ENCODE measurements around the gene PRKAR1B. TPM values are rescaled to one million over a fixed set of nuclear protein-coding genes. Genes with fewer than 3 reads are reported as not detected.
"Not testable (repeated sequence)": the region's sequence is repeated elsewhere in the genome, so short reads cannot be mapped to it uniquely, and the experiment has no call there.

The PRKAR1B gene
- total RNA-seq, 4 donors from 2014 or later = 8.2 to 12.3 (median 10.5) TPM

- TF ChIP-seq POLR2AphosphoS5 (IDR thresholded peaks at IDR 0.05) (no peak), EP300 (IDR thresholded peaks at IDR 0.05) (no peak), CTCF (IDR thresholded peaks at IDR 0.05) (no peak), POLR2A (IDR thresholded peaks at IDR 0.05) (no peak)
- H3K27ac ChIP-seq = no peak overlapping the region
- H3K27me3 ChIP-seq = no peaks in the 10 kb centered on the region
- peak in 1 of 2 donors; percentile 43 for DNase-seq (ENCODE audit: low spot score in 2 of 2)
- H3K4me3 ChIP-seq = no peak overlapping the region
- peaks cover 31% of the 10 kb centered on the region for H3K36me3 ChIP-seq
- WGBS = 98% methylated on average over 19 of the region's 20 CpGs
- H3K9me3 ChIP-seq = no peaks in the 10 kb centered on the region
- H3K4me1 ChIP-seq = no peaks in the 10 kb centered on the region
These were observed 17.9 kb upstream of the PRKAR1B start for GRCh38 chr7:744854-745430.

GRCh38 chr7:744128-744520, 17.0 kb upstream of the PRKAR1B start:
- not testable (repeated sequence) for H3K27ac ChIP-seq; H3K9me3 ChIP-seq; H3K27me3 ChIP-seq; H3K4me3 ChIP-seq; H3K4me1 ChIP-seq; DNase-seq (ENCODE audit: low spot score in 2 of 2)
- WGBS = 97% methylated on average over 5 of the region's 5 CpGs
- H3K36me3 ChIP-seq = peaks cover 35% of the 10 kb centered on the region

DNA sequence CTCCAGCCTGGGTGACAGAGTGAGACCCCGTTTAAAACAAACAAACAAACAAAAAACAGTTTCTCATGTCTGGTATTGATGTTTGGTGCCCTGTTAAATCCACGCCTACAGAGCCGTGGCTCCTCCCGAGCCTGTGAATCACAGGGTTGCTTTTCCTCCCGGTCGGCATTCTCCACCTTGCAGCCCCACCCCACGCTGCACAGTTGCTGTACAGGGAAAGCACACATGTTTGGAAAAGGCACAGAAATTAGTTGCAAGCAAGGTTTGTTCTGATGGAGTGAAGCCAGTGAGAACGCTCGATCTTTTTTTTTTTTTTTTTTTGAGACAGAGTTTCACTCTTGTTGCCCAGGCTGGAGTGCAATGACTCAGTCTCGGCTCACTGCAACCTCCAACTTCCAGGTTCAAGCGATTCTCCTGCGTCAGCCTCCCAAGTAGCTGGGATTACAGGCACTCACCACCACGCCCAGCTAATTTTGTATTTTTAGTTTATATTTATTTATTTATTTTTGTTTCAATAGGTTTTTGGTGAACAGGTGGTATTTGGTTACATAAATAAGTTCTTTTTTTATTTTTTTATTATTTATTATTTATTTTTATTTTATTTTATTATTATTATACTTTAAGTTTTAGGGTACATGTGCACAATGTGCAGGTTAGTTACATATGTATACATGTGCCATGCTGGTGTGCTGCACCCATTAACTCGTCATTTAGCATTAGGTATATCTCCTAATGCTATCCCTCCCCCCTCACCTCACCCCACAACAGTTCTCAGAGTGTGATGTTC, 16.5 kb upstream of the PRKAR1B start:
- WGBS = 61% methylated on average over 14 of the region's 14 CpGs
- H3K27ac ChIP-seq, H3K4me3 ChIP-seq, H3K27me3 ChIP-seq, H3K4me1 ChIP-seq, H3K9me3 ChIP-seq: not testable (repeated sequence)
- peak in 1 of 2 donors; percentile 43 for DNase-seq (ENCODE audit: low spot score in 2 of 2)
- peaks cover 38% of the 10 kb centered on the region for H3K36me3 ChIP-seq

GRCh38 chr7:742791-743190, 15.7 kb upstream of the PRKAR1B start:
- H3K36me3 ChIP-seq = peaks cover 38% of the 10 kb centered on the region
- WGBS = 96% methylated on average over 8 of the region's 8 CpGs

DNA sequence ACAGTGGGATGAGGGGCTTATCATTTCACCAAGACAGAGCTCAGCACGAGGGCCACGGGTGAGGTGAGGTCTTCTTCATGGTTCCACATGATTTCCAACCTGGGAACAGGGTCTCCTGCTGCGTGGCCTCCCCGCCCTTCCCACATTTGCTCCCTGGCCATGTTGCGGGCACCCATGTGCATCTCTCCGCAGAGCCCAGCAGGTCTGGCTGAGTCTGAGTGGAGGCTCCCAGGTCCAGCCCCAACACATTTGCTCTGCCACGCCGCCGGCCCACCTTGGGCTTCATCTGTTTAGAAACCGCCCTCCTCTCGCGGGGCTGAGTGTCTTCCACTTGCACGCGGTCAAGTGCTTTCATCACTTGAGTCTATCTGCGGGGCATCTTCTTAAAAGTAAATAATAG, 14.8 kb upstream of the PRKAR1B start:
- Histone ChIP-seq H3K4me1 (no peaks in the 10 kb centered on the region), H3K9me3 (no peaks in the 10 kb centered on the region), H3K36me3 (peaks cover 38% of the 10 kb centered on the region), H3K27ac (no peak overlapping the region), H3K4me3 (no peak overlapping the region), H3K27me3 (no peaks in the 10 kb centered on the region)
- TF ChIP-seq CTCF (IDR thresholded peaks at IDR 0.05) (no peak), EP300 (IDR thresholded peaks at IDR 0.05) (no peak), POLR2AphosphoS5 (IDR thresholded peaks at IDR 0.05) (no peak), POLR2A (IDR thresholded peaks at IDR 0.05) (no peak)
- 94% methylated on average over 13 of the region's 15 CpGs for WGBS
- peak in 1 of 2 donors; percentile 59 for DNase-seq (ENCODE audit: low spot score in 2 of 2)

More at GRCh38 chr7:742791-743190, 15.7 kb upstream of the PRKAR1B start:
- peak in 1 of 2 donors; percentile 33 for DNase-seq (ENCODE audit: low spot score in 2 of 2)
- no peaks in the 10 kb centered on the region for H3K4me1 ChIP-seq
- H3K4me3 ChIP-seq = no peak overlapping the region
- no peaks in the 10 kb centered on the region for H3K9me3 ChIP-seq
- no peak overlapping the region for H3K27ac ChIP-seq
- H3K27me3 ChIP-seq = no peaks in the 10 kb centered on the region
- TF ChIP-seq POLR2A (IDR thresholded peaks at IDR 0.05) (no peak), CTCF (IDR thresholded peaks at IDR 0.05) (no peak), EP300 (IDR thresholded peaks at IDR 0.05) (no peak), POLR2AphosphoS5 (IDR thresholded peaks at IDR 0.05) (no peak)

GRCh38 chr7:741191-741671, 14.2 kb upstream of the PRKAR1B start:
- no peaks in the 10 kb centered on the region for H3K27me3 ChIP-seq
- no peaks in the 10 kb centered on the region for H3K9me3 ChIP-seq
- peaks cover 38% of the 10 kb centered on the region for H3K36me3 ChIP-seq
- TF ChIP-seq EP300 (IDR thresholded peaks at IDR 0.05) (no peak), POLR2AphosphoS5 (IDR thresholded peaks at IDR 0.05) (no peak), CTCF (IDR thresholded peaks at IDR 0.05) (no peak), POLR2A (IDR thresholded peaks at IDR 0.05) (no peak)
- 94% methylated on average over 8 of the region's 17 CpGs for WGBS
- H3K4me3 ChIP-seq = no peak overlapping the region
- no peak overlapping the region for H3K27ac ChIP-seq
- no peaks in the 10 kb centered on the region for H3K4me1 ChIP-seq
- DNase-seq (ENCODE audit: low spot score in 2 of 2) = peak in 1 of 2 donors; percentile 59
